ENCODE results near the gene COPS7A. TPM values are rescaled to one million over a fixed set of nuclear protein-coding genes. Genes with fewer than 3 reads are reported as not detected.

The COPS7A gene, protein sequence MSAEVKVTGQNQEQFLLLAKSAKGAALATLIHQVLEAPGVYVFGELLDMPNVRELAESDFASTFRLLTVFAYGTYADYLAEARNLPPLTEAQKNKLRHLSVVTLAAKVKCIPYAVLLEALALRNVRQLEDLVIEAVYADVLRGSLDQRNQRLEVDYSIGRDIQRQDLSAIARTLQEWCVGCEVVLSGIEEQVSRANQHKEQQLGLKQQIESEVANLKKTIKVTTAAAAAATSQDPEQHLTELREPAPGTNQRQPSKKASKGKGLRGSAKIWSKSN
- 35.8 and 50.4 TPM in 2 replicates for total RNA-seq

GRCh38 chr12:6723607-6724408 lies at the start of gene COPS7A:
Gene COPS7A, plus strand, starts transcription at chr12:6724046. Its CDS starts 611 bp downstream, at chr12:6724657.
- peak; percentile 97 to 98 for DNase-seq (ENCODE audit: low read depth in 2 of 2)

DNA sequence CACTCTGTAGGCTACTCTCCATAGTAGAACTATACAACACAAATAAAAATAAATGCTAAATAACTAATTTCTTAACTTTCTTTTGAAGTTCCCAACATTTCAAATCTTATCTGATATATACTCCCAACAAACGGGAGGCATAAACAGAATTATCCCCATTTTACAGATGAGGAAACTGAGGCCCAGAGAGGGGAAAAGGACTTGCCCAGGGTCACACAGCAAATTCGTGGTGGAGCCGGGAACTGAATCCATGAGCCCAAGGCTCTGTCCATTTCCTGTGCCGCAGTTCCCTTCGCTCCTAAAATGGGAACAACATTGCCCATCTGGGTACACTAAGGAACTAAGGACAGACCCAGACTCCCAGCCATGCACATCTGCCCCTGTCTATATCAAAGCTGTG lies 46.9 kb upstream of the COPS7A start:
- no peak for DNase-seq (ENCODE audit: low read depth in 2 of 2)

GRCh38 chr12:6684609-6685008 lies 39.2 kb upstream of the COPS7A start:
- peak in 1 of 2 donors; percentile 55 for DNase-seq (ENCODE audit: low read depth in 2 of 2)

- no peak for DNase-seq (ENCODE audit: low read depth in 2 of 2)
Measured at GRCh38 chr12:6685814-6686213, 38.0 kb upstream of the COPS7A start.

GRCh38 chr12:6688543-6688998 lies 35.3 kb upstream of the COPS7A start:
- no peak for DNase-seq (ENCODE audit: low read depth in 2 of 2)

GRCh38 chr12:6688999-6689882 lies 34.6 kb upstream of the COPS7A start, which contains the start of gene ZNF384:
Gene ZNF384, minus strand, starts transcription at chr12:6689375. Its CDS starts 9,855 bp downstream, at chr12:6679520.
- peak; percentile 99 to 100 for DNase-seq (ENCODE audit: low read depth in 2 of 2)

- DNase-seq (ENCODE audit: low read depth in 2 of 2), result no peak
Measured at GRCh38 chr12:6691473-6691872, 32.4 kb upstream of the COPS7A start.

GRCh38 chr12:6692888-6693287 lies 31.0 kb upstream of the COPS7A start:
- DNase-seq (ENCODE audit: low read depth in 2 of 2), result no peak

GRCh38 chr12:6693832-6694355 lies 30.0 kb upstream of the COPS7A start:
- DNase-seq (ENCODE audit: low read depth in 2 of 2), result no peak

- no peak for DNase-seq (ENCODE audit: low read depth in 2 of 2)
Measured at GRCh38 chr12:6694701-6695100, 29.1 kb upstream of the COPS7A start.

DNA sequence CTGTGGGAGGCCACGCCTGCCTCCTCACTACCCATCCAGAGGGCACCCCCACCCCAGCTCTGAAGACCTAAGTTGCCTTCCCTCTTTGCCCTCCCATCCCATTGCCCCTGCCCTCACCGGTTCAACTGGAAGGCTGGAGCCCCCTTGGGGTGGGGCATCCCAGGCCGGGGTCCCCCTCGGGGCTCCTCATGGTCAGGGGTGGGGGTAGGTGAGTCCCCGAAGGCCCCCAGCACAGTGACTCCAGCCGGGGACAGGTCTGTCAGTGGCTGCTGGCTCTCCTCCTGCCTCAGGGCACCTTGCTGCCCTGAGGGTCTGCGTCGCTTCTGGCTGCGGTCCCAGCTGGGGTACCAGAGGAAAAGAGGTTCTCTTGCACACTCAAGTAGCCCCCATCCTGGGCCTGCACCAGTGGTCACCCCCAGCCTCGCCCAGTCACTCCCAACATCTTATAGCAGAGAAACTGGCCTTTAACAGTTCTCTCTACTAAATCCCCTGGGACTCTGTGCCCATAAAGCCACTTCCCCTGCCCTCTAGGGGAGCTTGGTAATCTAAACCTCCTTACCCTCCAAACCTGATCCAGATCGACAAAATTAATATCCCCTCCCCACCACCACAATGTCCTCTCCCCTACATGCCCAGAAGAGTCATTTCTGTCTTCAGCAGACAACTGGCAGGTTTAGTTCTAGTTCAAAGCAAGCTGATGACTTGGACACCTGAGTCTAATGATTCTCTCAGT lies 28.4 kb upstream of the COPS7A start:
- no peak for DNase-seq (ENCODE audit: low read depth in 2 of 2)

DNA sequence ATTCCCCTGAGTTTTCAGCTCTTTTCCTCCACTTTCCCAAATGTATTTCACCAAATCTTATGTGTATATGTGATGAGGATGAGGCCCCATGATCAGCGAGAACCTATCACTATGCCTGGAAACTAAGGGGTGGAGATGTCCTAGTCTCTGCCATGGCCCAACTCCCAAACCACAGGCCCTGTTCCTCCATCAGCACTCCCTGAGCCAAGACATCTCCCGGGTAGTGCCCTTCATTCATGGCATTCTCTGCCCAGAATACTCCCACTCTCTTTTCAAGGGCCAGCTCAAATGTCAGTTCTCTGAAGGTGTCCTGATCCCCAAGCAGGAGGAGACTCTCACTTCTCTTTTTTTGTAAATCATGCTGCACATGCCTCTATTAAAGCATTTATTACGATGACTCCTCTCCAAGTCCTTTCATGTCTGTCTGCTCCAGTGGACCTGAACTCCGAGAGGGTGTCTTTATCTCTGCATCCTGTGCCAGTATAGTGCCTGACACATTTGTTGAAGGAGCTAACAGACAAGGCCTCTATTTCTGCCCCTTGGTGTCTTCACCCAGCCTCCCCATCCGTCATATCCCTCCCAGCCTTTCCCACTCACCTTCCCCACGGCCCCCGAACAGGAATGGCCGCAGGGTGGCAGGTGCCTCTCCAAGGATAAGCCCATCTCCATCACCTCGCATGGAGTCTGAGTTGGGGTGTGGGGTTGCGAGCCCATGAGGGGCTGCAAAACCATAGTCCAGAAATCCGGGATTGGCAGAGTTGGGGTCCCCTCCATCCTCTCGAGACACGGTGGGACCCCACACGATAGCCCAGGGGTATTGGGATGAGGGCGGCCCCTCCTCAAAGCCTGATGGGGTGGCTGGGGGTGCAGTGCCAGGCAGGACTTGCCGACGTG lies 26.9 kb upstream of the COPS7A start:
- DNase-seq (ENCODE audit: low read depth in 2 of 2), result no peak

DNA sequence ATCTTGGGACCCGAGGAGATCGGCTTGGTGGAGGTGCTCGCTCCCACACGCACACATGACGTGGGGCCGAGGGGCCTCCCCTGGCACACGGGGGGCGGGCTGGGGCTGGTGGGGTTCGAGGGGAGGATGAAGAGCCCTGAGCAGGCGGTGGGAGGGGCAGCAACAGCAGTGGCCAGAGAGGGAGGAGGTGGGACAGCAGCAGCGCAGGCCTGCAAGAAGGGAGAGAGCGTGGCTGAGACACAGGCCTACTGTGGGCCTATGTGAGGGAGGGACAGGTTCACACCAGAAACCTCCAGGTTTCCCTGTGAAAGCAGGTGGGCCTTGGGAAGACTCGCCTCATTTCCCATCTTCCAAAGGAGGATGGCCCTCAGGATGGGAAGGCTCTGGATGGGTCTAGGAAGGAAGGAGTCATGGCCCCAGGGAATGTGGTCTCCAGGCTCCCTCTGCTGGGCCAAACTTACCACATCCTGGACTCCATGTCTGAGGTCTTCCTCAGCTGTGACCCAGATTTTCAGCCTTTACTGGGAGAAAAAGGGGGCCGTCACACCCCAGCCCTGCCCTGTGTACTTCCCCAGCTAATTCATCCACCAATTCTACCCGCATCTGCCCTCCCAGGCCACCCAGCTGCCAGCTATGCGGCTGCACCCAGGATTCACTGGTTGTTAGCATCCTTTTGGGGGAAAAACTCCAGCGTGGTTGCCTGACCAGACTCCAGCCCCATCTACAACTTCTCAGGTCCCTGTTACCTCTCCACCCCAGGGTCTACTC lies 26.1 kb upstream of the COPS7A start:
- peak in 1 of 2 donors; percentile 58 for DNase-seq (ENCODE audit: low read depth in 2 of 2)

DNA sequence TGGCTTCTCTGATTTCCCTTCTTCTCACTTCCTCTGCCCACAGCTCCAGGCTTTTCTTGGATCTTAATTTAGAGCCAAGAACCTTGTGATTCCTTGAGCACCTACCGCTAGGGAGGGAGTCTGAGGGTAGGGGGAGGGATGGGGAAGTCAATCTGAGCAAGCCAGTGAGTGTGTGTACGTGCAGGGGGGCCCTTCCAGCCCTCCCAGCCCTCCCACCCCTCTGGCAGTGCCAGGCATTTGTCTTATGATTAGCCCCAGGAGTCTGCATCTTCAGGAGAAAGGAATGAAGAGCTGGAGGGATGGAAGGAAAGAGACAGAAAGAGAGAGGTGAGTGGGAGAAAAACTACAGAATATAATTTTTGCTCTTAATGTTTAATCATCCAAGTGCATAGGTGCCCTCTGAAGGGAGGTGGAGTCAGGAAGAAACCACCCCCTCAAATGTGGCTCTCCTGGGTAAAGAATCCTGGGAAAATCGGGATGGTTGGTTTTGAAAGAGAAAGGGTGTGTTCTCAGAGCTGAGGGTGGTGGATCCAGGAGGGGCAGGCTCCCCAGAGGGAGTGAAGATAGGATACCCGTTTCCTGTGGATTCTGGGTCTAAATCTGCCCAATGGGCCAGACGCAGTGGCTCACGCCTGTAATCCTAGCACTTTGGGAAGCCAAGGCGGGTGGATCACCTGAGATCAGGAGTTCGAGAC lies 25.3 kb upstream of the COPS7A start:
- no peak for DNase-seq (ENCODE audit: low read depth in 2 of 2)

GRCh38 chr12:6699259-6699988 lies 24.4 kb upstream of the COPS7A start:
- DNase-seq (ENCODE audit: low read depth in 2 of 2), result no peak

DNA sequence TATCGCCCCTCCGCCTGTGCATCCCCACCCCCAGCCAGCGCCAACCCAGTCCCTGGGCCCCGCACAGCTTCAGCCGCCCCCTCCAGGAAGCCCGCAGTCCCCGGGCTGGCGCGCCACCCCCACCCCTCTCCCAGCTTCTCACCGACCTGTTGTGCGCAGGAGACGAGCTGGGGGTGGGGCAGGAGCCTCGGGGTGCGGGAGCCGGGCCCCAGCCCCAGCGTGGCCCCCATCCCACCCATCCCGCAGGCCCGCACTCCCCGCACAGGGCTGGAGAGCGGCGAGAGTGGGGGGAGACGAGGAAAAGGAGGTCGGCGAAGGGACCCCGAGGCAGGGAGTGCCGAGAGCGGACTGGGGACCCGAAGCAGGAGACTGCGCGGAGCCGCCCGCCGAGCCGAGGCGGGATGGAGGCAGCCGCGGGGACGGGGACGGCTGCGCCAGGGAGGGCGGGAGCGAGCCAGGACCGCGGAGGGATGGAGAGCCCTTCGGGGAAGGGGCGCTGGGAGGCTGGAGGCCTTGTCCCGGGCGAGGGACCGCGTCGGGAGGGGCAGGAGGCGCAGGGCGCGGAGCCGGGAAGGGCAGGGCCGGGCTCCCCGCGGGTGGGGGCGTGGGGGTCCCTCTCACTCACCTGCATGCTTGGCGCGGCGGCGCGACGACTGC lies 23.7 kb upstream of the COPS7A start:
- DNase-seq (ENCODE audit: low read depth in 2 of 2), result no peak

GRCh38 chr12:6700646-6701051 lies 23.2 kb upstream of the COPS7A start, which contains the start of gene PIANP:
Gene PIANP, minus strand, starts transcription at chr12:6700815. Its CDS starts 2,754 bp downstream, at chr12:6698061.
- peak in 1 of 2 donors; percentile 33 for DNase-seq (ENCODE audit: low read depth in 2 of 2)
